Suprapubic skin (tissue), 4 donors: Measurements from ENCODE around the gene THUMPD3. TPM values are rescaled to one million over a fixed set of nuclear protein-coding genes. Genes with fewer than 3 reads are reported as not detected.

Source experiments
- DNase-seq, 2 donors: peaks; one replicate each; pipeline ENCODE4 v3.0.0-alpha.2; 2019; ENCODE audit warnings: low spot score in 2 of 2
- H3K27ac ChIP-seq: fragments of 200-600 bp; sonication (generic); one replicate; pipeline ENCODE4 v1.5.1; 2019
- H3K27me3 ChIP-seq: fragments of 200-600 bp; sonication (generic); one replicate; pipeline ENCODE4 v1.5.1; 2019
- H3K36me3 ChIP-seq: fragments of 200-600 bp; sonication (generic); one replicate; pipeline ENCODE4 v1.5.1; 2019
- H3K4me1 ChIP-seq: fragments of 200-600 bp; sonication (generic); one replicate; pipeline ENCODE4 v1.5.1; 2019
- H3K4me3 ChIP-seq: fragments of 200-600 bp; sonication (generic); one replicate; pipeline ENCODE4 v1.5.1; 2019; ENCODE audit warnings: mild to moderate bottlenecking
- H3K9me3 ChIP-seq: fragments of 200-600 bp; sonication (generic); one replicate; pipeline ENCODE4 v1.5.1; 2019
- CTCF ChIP-seq, 2 donors: fragments of 200-600 bp in 1 of 2; fragments of 450-650 bp in 1 of 2; sonication (generic) in 1 of 2; IDR thresholded peaks; one replicate each; pipeline ENCODE4 v1.5.1; 2016 to 2019; ENCODE audit warnings: antibody characterized with exemption in 2 of 2, mild to moderate bottlenecking in 1 of 2, moderate library complexity in 1 of 2
- EP300 ChIP-seq: sonication (generic); formaldehyde crosslinking; IDR thresholded peaks from one replicate; pipeline ENCODE4 v1.6.1; 2017; ENCODE audit warnings: antibody characterized with exemption
- POLR2A ChIP-seq, 2 donors: fragments of 450-650 bp; IDR thresholded peaks; one replicate each; pipeline ENCODE4 v1.6.1; 2017; ENCODE audit warnings: antibody characterized with exemption in 2 of 2, mild to moderate bottlenecking in 2 of 2, moderate library complexity in 2 of 2
- POLR2AphosphoS5 ChIP-seq, 3 donors: sonication (generic); formaldehyde crosslinking; IDR thresholded peaks; one replicate each; pipeline ENCODE4 v1.6.1; 2017; ENCODE audit warnings: antibody characterized with exemption in 3 of 3
- WGBS: methylation state at CpG from one replicate; pipeline ENCODE4 v1.1.5; 2018; 5-methylcytosine and 5-hydroxymethylcytosine counted together
- total RNA-seq, 4 donors: library from RNA; depleted of rRNA; stranded (reverse); fragments of >200 nt; gene quantifications; one replicate each; pipeline ENCODE4 v1.1.0, GENCODE V29; 2016

Gene THUMPD3
- total RNA-seq, 4 donors from 2014 or later = 14.2 to 39.0 (median 27.5) TPM

GRCh38 chr3:9398700-9399336 is 36.0 kb downstream of the THUMPD3 start:
- Histone ChIP-seq H3K9me3 (no peaks in the 10 kb centered on the region), H3K36me3 (peaks cover 4% of the 10 kb centered on the region), H3K27me3 (no peaks in the 10 kb centered on the region), H3K27ac (peak overlapping the region; percentile 100), H3K4me1 (peaks cover 73% of the 10 kb centered on the region), H3K4me3 (peak overlapping the region; percentile 89)
- DNase-seq = no peak
- TF ChIP-seq CTCF (IDR thresholded peaks at IDR 0.05) = no peak
- no peak for TF ChIP-seq EP300
- TF ChIP-seq POLR2AphosphoS5 (IDR thresholded peaks at IDR 0.05) = no peak
- TF ChIP-seq POLR2A (IDR thresholded peaks at IDR 0.05) = no peak
- 0% methylated on average over 7 of the region's 7 CpGs for WGBS

GRCh38 chr3:9399337-9399703 is 36.5 kb downstream of the THUMPD3 start:
- H3K27ac ChIP-seq = peak overlapping the region; percentile 100
- DNase-seq = no peak
- H3K36me3 ChIP-seq = no peaks in the 10 kb centered on the region
- TF ChIP-seq POLR2AphosphoS5 (IDR thresholded peaks at IDR 0.05) (no peak), CTCF (IDR thresholded peaks at IDR 0.05) (no peak), POLR2A (IDR thresholded peaks at IDR 0.05) (no peak), EP300 (no peak)
- H3K27me3 ChIP-seq = no peaks in the 10 kb centered on the region
- H3K4me1 ChIP-seq = peaks cover 73% of the 10 kb centered on the region
- peak overlapping the region; percentile 89 for H3K4me3 ChIP-seq
- no peaks in the 10 kb centered on the region for H3K9me3 ChIP-seq
- WGBS = 4% methylated on average over 2 of the region's 2 CpGs

- TF ChIP-seq POLR2A (IDR thresholded peaks at IDR 0.05) (peak in 1 of 2 donors; percentile 17), CTCF (IDR thresholded peaks at IDR 0.05) (no peak), POLR2AphosphoS5 (IDR thresholded peaks at IDR 0.05) (no peak), EP300 (no peak)
- Histone ChIP-seq H3K36me3 (no peaks in the 10 kb centered on the region), H3K4me1 (peaks cover 73% of the 10 kb centered on the region), H3K9me3 (no peaks in the 10 kb centered on the region), H3K27ac (peak overlapping the region; percentile 100), H3K27me3 (no peaks in the 10 kb centered on the region), H3K4me3 (peak overlapping the region; percentile 89)
- 0% methylated on average over 3 of the region's 3 CpGs for WGBS
- DNase-seq = peak in 1 of 2 donors; percentile 73
Measured at GRCh38 chr3:9399746-9400145, 36.9 kb downstream of the THUMPD3 start.

- H3K4me1 ChIP-seq = peaks cover 73% of the 10 kb centered on the region
- DNase-seq = no peak
- no peaks in the 10 kb centered on the region for H3K27me3 ChIP-seq
- no peak overlapping the region for H3K4me3 ChIP-seq
- H3K9me3 ChIP-seq = no peaks in the 10 kb centered on the region
- WGBS = 23% methylated on average over 3 of the region's 3 CpGs
- peak overlapping the region; percentile 100 for H3K27ac ChIP-seq
- no peaks in the 10 kb centered on the region for H3K36me3 ChIP-seq
- no peak for TF ChIP-seq POLR2AphosphoS5 (IDR thresholded peaks at IDR 0.05)
- no peak for TF ChIP-seq EP300
- no peak for TF ChIP-seq CTCF (IDR thresholded peaks at IDR 0.05)
- TF ChIP-seq POLR2A (IDR thresholded peaks at IDR 0.05) = no peak
Measured at GRCh38 chr3:9400616-9401015, 37.8 kb downstream of the THUMPD3 start.

- 53% methylated on average over 4 of the region's 4 CpGs for WGBS
- no peaks in the 10 kb centered on the region for H3K36me3 ChIP-seq
- H3K4me1 ChIP-seq = peaks cover 80% of the 10 kb centered on the region
- H3K9me3 ChIP-seq = no peaks in the 10 kb centered on the region
- no peak for DNase-seq
- no peak overlapping the region for H3K4me3 ChIP-seq
- H3K27ac ChIP-seq = peak overlapping the region; percentile 100
- TF ChIP-seq POLR2A (IDR thresholded peaks at IDR 0.05) = no peak
- TF ChIP-seq CTCF (IDR thresholded peaks at IDR 0.05) = no peak
- TF ChIP-seq POLR2AphosphoS5 (IDR thresholded peaks at IDR 0.05) = no peak
- TF ChIP-seq EP300 = no peak
- H3K27me3 ChIP-seq = no peaks in the 10 kb centered on the region
Measured at GRCh38 chr3:9401986-9402385, 39.1 kb downstream of the THUMPD3 start.
